ENCODE measurements around the gene ARMC9.

DNA sequence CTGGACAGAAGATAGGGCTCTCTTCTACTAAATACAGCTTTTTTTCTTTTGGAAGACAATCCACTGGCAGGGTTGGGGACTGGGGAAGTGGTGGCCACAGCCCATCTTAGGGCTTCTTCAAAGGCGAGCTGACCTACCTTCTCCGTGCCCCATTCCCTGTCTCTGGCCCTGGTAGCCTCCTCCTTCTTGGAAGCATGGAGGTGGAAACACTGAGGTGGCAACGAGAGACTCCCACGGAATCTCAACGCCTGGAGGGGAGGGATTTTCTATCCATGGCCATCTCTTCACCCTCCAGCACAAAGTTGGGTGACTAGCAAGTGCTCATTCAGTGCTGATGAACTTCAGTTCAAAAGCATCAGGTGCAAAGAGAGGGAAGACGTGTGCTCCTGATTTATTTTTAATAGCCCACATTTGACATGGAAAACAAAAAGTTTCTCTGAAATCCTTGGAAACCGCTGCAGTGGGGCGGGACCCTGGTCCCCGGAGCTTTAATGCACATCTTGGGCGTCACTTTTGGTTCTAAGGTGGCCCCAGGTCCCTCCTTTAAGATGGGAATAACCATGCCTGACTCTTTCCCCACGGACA, 633 bp upstream of the ARMC9 start:
- TF ChIP-seq, protein P1, sequence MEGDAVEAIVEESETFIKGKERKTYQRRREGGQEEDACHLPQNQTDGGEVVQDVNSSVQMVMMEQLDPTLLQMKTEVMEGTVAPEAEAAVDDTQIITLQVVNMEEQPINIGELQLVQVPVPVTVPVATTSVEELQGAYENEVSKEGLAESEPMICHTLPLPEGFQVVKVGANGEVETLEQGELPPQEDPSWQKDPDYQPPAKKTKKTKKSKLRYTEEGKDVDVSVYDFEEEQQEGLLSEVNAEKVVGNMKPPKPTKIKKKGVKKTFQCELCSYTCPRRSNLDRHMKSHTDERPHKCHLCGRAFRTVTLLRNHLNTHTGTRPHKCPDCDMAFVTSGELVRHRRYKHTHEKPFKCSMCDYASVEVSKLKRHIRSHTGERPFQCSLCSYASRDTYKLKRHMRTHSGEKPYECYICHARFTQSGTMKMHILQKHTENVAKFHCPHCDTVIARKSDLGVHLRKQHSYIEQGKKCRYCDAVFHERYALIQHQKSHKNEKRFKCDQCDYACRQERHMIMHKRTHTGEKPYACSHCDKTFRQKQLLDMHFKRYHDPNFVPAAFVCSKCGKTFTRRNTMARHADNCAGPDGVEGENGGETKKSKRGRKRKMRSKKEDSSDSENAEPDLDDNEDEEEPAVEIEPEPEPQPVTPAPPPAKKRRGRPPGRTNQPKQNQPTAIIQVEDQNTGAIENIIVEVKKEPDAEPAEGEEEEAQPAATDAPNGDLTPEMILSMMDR (IDR thresholded peaks at IDR 0.05), result no peak
- no peak for TF ChIP-seq POLR2A (IDR thresholded peaks at IDR 0.05)

All from body of pancreas (tissue), 4 donors.